HG02763 (cell line): ENCODE data around the gene ERCC2.
"Not testable (repeated sequence)": the region's sequence is repeated elsewhere in the genome, so short reads cannot be mapped to it uniquely, and the experiment has no call there.

Experiments used
- ATAC-seq: cut with Tn5 transposase; IDR thresholded peaks from one replicate; pipeline ENCODE4 v1.9.1; 2021; ENCODE audit warnings: mild to moderate bottlenecking, moderate library complexity; ENCODE audit not compliant: unreplicated experiment

Gene ERCC2

DNA sequence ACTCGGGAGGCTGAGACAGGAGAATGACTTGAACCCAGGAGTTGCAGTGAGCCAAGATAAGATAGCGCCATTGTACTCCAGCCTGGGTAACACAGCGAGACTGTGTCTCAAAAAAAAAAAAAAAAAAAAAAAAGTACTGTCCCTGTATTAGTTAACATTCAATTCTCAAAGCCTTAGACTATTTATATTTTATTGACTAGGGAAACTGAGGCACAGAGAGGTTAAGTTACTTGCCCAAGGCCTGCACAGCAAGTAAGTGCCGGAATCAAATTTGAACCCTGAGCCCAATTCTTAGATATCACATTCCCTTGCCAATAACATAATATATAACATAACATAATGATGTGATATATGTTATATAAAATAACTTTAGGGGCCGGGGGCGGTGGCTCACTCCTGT lies 30.7 kb downstream of the ERCC2 start:
- no peak for ATAC-seq

DNA sequence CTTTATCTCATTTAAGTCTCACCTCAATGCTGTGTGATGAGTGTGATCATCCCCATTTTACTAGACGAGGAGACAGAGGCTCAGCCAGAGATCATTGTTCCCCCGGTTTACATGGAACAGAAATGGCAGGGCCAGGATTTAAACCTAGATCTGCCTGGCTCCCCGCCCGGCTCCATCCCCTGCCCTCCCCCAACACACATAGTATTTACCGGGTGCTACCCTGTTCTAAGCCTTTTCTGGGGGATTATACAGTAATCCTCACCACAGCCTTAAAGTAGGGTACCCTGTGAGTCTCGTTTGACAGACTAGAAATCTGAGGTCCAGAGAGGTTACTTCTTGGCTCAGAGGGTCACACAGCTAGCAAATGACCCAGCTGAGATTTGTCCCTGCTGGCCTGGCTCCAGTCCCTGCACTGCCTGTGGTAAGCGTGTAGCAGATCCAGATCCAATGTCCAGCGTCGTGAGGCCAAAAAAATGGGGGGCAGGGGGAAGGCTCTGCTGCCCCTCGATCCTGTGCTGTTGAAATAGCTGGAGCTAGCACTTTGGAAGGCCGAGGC lies 33.6 kb downstream of the ERCC2 start:
- ATAC-seq: no peak

DNA sequence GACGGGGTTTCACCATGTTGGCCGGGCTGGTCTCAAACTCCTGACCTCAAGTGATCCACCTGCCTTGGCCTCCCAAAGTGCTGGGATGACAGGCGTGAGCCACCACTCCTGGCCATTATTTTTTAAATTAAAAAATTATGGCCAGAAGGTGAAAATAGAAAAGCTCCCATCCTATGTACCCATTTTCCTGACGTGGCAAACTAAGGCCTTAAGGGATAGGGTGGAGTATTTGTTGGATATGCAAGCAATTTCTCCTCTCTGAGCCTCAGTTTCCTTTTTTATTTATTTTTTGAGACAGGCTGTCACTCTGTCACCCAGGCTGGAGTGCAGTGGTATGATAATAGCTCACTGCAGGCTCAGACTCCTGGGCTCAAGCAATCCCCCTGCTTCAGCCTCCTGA lies 35.5 kb downstream of the ERCC2 start:
- ATAC-seq: not testable (repeated sequence)

DNA sequence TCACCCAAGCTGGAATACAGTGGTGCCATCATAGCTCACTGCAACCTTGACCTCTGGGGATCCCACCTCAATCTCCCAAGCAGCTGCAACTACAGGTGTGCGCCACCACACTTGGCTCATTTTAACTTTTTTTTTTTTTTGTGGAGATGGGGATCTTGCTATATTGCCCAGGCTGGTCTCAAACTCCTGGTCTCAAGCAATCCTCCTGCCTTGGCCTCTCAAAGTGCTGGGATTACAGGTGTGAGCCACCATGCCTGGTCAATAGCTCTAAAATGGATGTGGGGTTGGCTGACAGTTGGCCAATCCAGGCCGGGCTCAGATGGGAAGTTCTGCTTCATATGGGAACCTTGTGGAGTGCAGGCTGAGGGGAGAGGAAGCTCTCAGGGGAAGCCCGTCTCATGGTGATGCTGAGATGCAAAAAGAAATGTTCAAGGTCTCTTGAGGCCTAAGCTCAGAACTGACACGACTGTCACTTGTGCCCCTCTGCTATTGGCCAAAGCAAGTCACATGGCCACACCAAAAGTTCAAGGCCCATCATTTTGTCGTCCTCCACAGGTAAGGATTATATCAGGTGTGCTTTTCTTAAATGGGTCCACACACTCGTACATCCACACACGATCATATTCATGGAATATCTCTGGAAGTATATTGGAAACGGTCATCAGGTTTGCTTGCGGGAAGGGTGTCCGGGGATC lies 36.6 kb downstream of the ERCC2 start:
- no peak for ATAC-seq

DNA sequence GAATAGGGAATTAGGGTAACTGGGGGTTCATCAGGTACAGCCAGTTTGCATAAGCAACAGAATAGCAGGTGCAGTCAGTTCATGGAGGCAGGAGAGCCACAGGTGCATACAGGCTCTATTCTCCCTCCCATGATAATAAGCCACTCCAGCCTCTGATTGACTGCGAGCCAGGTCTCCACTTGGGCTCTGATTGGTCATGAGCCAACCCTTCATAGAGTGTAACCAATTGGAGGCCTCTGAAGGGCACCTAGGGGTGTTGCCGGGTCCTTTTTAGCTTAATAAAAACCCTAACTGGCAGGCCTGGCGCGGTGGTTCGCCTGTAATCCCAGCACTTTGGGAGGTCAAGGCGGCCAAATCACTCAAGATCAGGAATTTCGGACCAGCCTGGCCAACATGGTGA lies 39.0 kb downstream of the ERCC2 start:
- ATAC-seq: no peak

DNA sequence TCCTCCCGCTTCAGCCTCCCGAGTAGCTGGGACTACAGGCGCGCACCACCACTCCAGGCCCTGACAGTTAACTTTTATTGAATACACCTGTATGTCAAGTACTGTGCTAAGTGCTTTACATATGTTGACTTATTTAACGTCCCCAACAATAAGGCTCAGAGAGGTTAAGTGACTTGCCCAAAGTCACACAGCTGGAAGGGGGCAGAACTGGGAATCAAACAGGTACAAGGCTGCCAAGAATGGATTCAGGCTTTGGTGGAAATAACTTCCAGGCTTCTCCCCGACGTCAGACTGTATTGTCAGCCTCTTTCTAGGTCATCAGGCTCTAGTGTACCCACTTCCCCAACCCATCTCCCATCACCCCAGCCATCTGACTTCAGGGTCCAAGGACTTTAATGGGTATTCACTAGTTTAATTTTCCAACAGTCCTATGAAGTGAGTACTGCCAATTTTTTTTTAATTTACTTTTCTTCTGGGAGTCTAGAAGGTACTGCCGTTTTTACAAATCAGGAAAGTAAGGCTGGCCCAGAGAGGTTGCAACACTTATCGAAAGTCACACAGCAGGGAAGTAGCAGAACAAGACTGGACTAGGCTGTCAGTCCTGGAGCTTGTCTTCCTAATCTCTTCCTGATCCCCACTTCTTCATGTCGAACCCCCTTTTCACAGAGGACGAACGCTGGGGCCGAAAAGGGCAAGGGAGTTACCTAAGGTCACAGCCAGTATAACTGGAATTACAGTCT lies 42.8 kb downstream of the ERCC2 start:
- no peak for ATAC-seq

DNA sequence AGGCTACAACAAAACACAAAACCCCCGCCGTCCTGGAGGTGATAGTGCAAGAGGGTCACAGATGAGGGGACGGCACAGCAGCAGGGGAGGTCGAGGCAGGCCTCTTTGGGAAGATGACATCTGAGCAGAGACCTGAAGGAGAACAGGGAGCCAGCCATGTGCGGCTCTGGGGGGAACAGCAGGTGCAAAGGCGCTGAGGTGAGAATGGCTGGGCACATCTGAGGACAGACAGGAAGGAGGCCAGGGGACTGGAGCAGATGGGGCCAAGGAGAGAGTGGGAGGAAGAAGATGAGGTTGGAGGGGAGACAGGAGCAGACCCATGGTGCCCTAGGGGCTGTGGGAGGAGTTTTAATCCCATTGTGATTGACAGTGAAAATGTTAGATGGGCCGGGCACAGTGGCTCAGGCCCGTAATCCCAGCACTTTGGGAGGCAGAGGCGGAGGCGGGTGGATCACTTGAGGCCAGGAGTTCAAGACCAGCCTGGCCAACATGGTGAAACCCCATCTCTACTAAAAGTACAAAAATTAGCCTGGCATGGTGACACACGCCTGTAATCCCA lies 45.9 kb downstream of the ERCC2 start:
- ATAC-seq: no peak

DNA sequence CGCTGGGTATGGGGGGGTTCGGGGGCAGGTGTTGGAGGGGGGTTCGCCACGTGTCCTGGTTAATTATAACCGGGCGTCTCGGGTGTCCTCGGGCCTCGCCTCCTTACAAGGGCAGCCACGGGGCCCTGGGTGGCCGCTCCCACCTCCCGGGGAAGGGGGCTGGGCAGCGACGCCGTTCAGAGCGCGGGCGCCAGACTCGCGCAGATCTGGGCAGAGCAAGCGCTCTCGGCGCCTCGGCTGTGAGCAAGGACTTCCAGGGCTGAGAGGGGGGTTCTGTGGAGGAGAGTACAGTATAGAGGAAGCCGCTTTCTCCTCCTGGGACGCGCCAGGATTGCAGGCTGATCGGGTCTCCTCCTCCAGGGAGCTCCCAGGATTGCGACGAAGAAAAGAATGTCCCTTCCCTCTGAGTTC lies 46.7 kb downstream of the ERCC2 start:
- ATAC-seq: no peak

DNA sequence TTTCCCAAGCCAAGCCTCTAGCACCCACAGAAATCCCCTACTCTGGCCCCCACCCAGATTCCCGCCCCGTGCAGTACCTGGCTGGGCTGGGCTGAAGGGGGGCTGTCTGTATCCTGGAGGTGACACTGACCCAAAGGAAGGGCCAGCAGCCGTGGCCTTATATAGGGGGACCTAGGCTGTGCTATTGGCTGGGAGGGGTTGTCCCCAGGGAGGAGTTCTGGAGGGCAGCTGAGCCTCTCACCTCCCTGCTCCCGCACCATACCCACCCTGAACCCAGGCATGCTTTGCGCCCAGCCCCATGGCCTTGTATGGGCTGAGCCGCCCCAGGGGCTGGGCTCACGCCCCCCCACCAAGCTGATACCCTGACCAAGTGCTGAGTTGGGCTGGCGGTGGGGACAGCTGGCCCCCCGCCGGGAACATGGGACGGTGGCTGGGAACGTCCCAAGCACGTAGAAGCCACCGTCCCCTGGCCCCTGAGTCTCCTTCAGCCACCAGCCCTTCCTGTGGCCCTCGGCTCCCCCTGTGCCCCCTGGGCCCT lies 47.6 kb downstream of the ERCC2 start, which contains the start of gene CKM:
Gene CKM, minus strand, starts transcription at position 132 of the 538 bp plus-strand sequence. CDS start 3,162 bp downstream, outside the sequence.
- ATAC-seq: no peak

DNA sequence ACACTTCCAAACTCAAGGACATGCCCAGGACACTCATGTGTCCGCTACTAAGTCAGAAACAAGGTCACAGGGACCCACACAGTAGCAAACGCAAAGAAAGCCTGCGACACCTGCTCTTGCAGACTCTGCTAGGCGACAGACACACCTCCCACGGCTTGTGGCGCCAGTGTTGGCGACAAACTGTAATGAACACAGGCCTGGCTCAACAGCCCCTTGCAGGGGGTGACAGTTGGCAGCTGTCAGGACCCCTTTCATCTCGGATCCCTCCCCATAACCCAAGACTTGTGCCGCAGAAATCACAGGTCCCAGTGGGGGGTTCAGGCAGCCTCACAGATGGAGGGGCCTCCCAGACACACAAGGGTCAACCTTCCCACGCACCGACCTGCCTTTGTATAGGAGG lies 48.1 kb downstream of the ERCC2 start:
- ATAC-seq: no peak

DNA sequence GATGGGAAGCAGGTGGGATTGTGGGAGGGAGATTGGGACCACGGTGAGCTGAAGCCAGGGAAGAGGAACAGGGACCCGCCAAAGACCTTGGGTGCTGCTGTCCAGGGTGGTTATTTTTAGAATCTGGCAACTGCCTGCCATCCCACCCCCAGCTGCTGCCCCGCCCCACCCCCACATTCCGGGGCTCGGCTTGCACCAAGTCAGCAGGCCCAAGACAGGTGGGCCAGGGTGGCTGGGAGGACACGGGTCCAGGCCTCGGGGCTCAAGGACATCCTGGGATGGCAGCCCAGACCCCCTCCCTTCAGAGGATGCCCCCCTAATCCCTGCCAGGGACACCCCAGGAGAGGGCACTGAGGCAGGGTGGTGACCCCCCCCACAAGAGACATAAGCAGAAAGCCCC lies 48.5 kb downstream of the ERCC2 start:
- ATAC-seq: no peak

DNA sequence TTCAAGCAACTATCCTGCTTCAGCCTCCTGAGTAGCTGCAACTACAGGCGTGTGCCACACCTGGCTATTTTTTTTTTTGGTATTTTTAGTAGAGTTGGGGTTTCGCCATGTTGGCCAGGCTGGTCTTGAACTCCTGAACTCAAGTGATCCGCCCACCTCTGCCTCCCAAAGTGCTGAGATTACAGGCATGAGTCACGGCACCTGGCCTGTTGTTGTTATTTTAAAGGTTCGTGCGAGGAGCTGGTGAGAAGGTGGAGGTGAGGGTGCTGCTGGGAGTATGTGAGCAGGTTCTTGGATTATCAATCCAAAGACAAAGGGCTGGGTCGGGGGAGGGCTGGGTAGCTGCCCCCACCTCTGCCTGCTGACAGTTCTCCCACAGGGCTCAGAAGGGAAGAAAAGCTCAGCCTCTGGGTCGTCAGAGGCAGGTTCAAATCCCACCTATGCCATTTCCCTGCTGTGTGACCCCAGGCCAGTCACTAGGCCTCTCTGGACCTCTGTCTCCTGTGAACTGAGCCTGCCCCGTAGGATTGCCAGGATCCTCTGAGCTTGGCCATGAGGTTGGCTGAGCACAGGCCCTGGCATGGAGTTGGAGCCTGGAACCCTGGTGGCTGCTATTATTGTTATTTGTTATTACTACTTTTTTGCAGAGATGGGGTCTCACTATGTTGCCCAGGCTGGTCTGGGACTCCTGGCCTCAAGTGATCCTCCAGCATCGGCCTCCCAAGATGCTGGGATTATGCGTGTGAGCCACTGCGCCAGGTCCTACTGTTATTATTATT lies 49.2 kb downstream of the ERCC2 start:
- ATAC-seq: no peak

DNA sequence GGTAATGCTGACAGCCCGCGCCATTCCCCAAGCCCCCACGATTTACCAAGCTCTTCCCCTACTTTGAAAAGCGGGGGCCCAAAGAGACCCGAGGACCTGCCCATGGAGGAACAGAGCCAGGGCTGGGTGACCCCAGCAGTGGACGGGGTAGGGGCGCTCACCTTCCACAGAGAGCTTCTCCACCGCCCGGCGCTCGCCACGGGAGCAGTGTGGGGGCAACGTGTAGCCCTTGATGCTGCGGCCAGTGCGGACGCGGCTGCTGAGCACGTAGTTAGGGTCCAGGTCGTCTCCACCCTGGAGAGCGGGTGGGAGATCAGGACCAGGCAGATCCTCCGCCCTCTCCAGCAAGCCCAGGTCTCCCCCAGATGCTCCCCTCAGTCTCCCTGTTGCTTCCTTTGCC lies 55.1 kb downstream of the ERCC2 start:
- ATAC-seq: no peak

DNA sequence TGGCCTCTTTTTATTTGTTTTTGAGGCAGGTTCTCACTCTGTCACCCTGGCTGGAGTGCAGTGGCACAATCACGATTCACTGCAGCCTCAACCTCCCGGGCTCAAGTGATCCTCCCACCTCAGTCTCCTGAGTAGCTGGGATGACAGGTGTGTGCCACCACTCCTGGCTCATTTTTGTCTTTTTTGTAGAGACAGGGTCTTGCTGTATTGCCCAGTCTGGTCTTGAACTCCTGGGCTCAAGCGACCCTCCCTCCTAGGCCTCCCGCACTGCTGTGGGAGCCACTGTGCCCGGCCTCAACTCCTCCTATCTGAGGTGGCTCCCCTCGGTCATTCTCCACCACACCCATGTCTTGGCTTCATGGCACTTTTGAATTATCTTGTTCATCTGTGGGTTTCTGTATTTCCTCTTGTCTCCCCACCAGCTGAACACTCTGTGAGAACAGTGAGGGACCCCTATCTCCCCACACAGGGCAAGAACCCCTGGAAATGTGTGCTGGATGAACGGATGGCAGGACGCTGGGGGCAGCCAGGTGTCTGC lies 55.6 kb downstream of the ERCC2 start:
- ATAC-seq: no peak

DNA sequence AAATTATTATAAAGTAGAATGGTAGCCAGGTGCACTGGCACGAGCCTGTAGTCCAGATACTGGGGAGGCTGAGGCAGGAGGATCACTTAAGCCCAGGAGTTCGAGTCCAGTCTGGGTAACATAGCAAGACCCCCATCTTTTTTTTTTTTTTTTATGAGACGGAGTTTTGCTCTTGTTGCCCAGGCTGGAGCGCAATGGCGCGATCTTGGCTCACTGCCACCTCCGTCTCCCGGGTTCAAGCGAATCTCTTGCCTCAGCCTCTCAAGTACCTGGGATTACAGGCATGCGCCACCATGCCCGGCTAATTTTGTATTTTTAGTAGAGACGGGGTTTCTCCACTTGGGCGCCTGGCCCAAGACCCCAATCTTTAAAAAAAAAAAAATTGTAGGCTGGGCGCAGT lies 58.1 kb downstream of the ERCC2 start:
- ATAC-seq: not testable (repeated sequence)

DNA sequence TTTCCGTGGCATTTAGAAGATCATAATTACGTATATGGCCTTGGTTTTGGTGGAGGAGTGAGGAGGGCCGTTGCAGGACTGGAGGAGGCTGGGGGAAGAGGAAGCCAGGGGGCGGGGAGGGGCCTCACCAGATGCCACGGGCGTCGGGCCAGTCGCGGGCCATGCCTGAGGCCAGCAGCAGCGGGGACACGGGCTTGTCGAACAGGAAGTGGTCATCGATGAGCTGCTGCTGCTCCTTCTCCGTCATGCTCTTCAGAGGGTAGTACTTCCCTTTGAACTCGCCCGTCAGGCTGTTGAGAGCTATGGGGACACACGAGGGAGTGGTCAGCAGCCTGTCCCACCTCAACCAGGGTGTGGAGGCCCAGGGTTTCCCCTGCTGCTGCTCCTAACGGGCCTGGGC lies 58.8 kb downstream of the ERCC2 start:
- no peak for ATAC-seq

DNA sequence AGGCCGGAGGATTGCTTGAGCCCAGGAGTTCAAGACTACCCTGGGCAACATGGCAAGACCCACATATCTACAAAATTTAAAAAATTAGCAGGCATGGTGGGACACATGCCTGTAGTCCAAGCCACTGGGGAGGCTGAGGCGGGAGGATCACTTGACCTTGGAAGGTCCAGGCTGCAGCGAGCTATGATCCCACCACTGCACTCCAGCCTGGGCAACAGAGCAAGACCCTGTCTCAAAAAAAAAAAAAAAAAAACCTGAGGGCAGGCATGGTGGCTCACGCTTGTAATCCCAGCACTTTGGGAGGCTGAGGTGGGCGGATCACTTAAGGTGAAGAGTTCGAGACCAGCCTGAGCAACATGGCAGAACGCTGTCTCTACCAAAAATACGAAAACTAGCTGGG lies 61.1 kb downstream of the ERCC2 start:
- ATAC-seq: not testable (repeated sequence)

DNA sequence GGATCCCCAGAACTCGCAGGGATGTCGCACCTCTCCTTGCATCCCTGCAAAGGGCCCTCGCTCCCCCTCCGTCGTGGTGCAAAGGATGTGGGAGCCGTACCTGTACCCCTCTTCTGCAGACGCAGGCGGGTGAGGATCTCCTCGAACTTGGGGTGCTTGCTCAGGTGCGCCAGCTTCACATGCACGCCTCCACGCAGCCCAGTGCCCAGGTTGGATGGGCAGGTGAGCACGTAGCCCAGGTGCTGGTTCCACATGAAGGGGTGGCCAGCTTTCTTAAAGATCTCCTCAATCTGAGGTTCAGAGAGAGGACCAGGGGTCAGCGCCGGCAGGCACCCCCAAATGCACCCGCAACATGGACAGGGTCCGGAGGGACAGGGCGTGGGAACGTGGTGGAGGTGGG lies 63.0 kb downstream of the ERCC2 start:
- no peak for ATAC-seq

DNA sequence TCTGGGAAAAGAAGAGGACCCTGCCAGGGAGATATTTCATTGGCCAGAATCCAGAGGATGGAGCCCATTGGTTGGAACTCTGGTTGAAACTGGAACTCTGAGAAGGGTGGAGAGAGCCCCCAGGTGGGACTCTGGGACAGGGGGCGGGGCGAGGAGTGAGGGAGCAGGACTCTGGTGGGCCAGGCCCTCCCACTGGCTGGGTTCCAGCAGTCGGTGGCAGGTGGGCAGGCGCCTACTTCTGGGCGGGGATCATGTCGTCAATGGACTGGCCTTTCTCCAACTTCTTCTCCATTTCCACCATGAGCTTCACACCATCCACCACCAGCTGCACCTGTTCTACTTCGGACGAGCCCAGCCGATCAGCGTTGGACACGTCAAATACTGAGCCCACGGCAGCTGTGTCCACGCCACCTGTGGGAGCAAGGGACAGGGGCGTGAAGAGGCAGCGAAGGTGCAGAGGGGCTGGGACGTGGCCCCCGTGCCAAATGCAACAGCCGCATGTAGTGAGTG lies 63.8 kb downstream of the ERCC2 start:
- no peak for ATAC-seq

DNA sequence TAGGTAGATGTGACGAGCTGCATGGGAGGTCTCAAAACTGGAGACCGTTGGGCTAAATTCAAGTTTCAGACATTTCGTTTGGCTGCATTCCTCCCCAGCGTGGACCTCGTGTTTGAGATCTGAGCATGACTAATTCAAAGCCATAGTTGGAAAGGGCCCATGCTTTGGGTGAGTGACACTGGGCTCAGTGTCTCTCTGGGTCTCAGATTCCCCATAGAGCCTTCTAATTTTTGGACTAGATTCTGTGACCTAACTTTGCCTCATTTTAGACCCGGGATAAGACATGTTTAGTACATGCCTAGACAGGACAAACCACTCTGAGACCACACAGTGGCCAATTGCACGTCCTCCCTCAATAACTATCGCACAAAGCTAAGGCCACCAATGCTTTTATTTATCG lies 64.3 kb downstream of the ERCC2 start:
- no peak for ATAC-seq
